B cell (primary cell): ENCODE data around the gene ATP8A1. TPM values are rescaled to one million over a fixed set of nuclear protein-coding genes. Genes with fewer than 3 reads are reported as not detected.

Experiments used
- ATAC-seq: fragments of 200-7000 bp; cut with Tn5 transposase; one replicate; pipeline ENCODE4 v1.10.0; 2021; ENCODE audit warnings: low read depth, mild to moderate bottlenecking, moderate number of reproducible peaks, moderate library complexity
- CTCF ChIA-PET: fragments of 350-600 bp; sonication (Branson Sonifier 250); formaldehyde crosslinking; loops from one replicate; lab custom pipeline; 2021; ENCODE audit warnings: antibody characterized with exemption, inconsistent platforms; lab: Charles Lee
- POLR2A ChIA-PET: fragments of 350-600 bp; sonication (Branson Sonifier 250); formaldehyde crosslinking; loops from one replicate; lab custom pipeline; 2021; ENCODE audit warnings: antibody characterized with exemption; lab: Charles Lee
- DNase-seq: peaks from one replicate; pipeline ENCODE4 v3.0.0; 2013
- H2AFZ ChIP-seq: 2 replicates; pipeline ENCODE4 v1.6.1; 2012; ENCODE audit warnings: mild to moderate bottlenecking, low read depth, low read length; ENCODE audit not compliant: insufficient read depth, poor library complexity, severe bottlenecking
- H3K27ac ChIP-seq, 2 donors: 1 replicate in 1 of 2; 2 replicates in 1 of 2; pipeline ENCODE4 v1.5.1; 2012 to 2013; ENCODE audit warnings: low read length in 2 of 2, mild to moderate bottlenecking in 2 of 2, moderate library complexity in 1 of 2
- H3K27me3 ChIP-seq, 4 experiments: fragments of 200-600 bp in 1 of 4; sonication (generic) in 1 of 4; replicated peaks in 1 of 4; 1 replicate in 2 of 4; 2 replicates in 2 of 4; pipeline versions ENCODE4 v1.6.1 to v1.7.0; 2013 to 2016; ENCODE audit warnings: low read length in 3 of 4, mild to moderate bottlenecking in 2 of 4, mixed read lengths in 1 of 4, moderate library complexity in 1 of 4; ENCODE audit not compliant: insufficient read depth in 4 of 4, control insufficient read depth in 3 of 4; ENCODE audit errors: control extremely low read depth in 1 of 4
- H3K36me3 ChIP-seq, 2 experiments: replicated peaks in 1 of 2; 1 replicate in 1 of 2; 2 replicates in 1 of 2; pipeline versions ENCODE4 v1.6.1 to v1.7.1; 2013; ENCODE audit warnings: low read length in 1 of 2; ENCODE audit not compliant: insufficient read depth in 2 of 2, control insufficient read depth in 1 of 2; ENCODE audit errors: control extremely low read depth in 1 of 2, extremely low read depth in 1 of 2
- H3K4me1 ChIP-seq, 2 donors: fragments of 200-600 bp in 1 of 2; sonication (generic) in 1 of 2; 1 replicate in 1 of 2; 2 replicates in 1 of 2; pipeline versions ENCODE4 v1.5.1 to v1.6.1; 2013 to 2017; ENCODE audit warnings: low read length in 2 of 2; ENCODE audit not compliant: control insufficient read depth in 2 of 2, insufficient read depth in 2 of 2
- H3K4me2 ChIP-seq: replicated peaks from 2 replicates; pipeline ENCODE3; 2012; ENCODE audit warnings: mild to moderate bottlenecking, low read depth, low read length; ENCODE audit not compliant: poor library complexity, severe bottlenecking
- H3K4me3 ChIP-seq, 5 experiments: fragments of 200-600 bp in 1 of 5; sonication (generic) in 1 of 5; 1 replicate in 3 of 5; 2 replicates in 2 of 5; pipeline versions ENCODE4 v1.5.1 to v1.7.0; 2011 to 2016; ENCODE audit warnings: low read length in 4 of 5, mild to moderate bottlenecking in 4 of 5, low read depth in 2 of 5, control low read depth in 1 of 5, moderate library complexity in 1 of 5; ENCODE audit not compliant: insufficient read depth in 1 of 5; ENCODE audit errors: control extremely low read depth in 1 of 5, extremely low read depth in 1 of 5
- H3K79me2 ChIP-seq: fragments of 200-600 bp; sonication (generic); one replicate; pipeline ENCODE4 v1.6.0; 2016; ENCODE audit warnings: low read length; ENCODE audit not compliant: control insufficient read depth, insufficient read depth
- H3K9ac ChIP-seq: fragments of 200-600 bp; sonication (generic); 2 replicates; pipeline ENCODE4 v1.6.1; 2017; ENCODE audit warnings: mild to moderate bottlenecking, low read length, moderate library complexity
- H3K9me3 ChIP-seq, 3 donors: one replicate each; pipeline versions ENCODE4 v1.6.1 to v1.7.1; 2013; ENCODE audit warnings: low read length in 2 of 3; ENCODE audit not compliant: control insufficient read depth in 2 of 3, insufficient read depth in 1 of 3; ENCODE audit errors: control extremely low read depth in 1 of 3
- H4K20me1 ChIP-seq: 2 replicates; pipeline ENCODE4 v1.6.0; 2012; ENCODE audit warnings: mild to moderate bottlenecking, low read length; ENCODE audit not compliant: insufficient read depth, control insufficient read depth, poor library complexity, severe bottlenecking
- H3K27ac Mint-ChIP-seq: one replicate; pipeline ENCODE4 v1.8.0; 2021; ENCODE audit warnings: mixed read lengths
- H3K27me3 Mint-ChIP-seq: one replicate; pipeline ENCODE4 v1.8.0; 2021; ENCODE audit warnings: mixed read lengths
- H3K4me1 Mint-ChIP-seq: one replicate; pipeline ENCODE4 v1.8.0; 2021; ENCODE audit warnings: mixed read lengths
- H3K4me3 Mint-ChIP-seq: one replicate; pipeline ENCODE4 v1.8.0; 2021; ENCODE audit warnings: mixed read lengths
- H3K9me3 Mint-ChIP-seq: one replicate; pipeline ENCODE4 v1.8.0; 2022; ENCODE audit warnings: mixed read lengths; ENCODE audit not compliant: insufficient read depth
- CTCF ChIP-seq: fragments of 200-600 bp; IDR thresholded peaks from one replicate; pipeline ENCODE4 v1.8.0; 2022; ENCODE audit warnings: antibody characterized with exemption, mild to moderate bottlenecking
- EZH2 ChIP-seq: IDR thresholded peaks from 2 replicates; pipeline ENCODE4 v1.6.1; 2012; ENCODE audit warnings: borderline replicate concordance, low read depth, mild to moderate bottlenecking, moderate library complexity, low read length; ENCODE audit not compliant: insufficient read depth, poor library complexity, severe bottlenecking
- WGBS: methylation state at CpG from one replicate; pipeline ENCODE4 v1.1.5; 2013; ENCODE audit warnings: missing lambda C conversion rate; ENCODE audit not compliant: insufficient coverage; 5-methylcytosine and 5-hydroxymethylcytosine counted together
- intact Hi-C: fragments of 100-400 bp; cut with micrococcal nuclease; formaldehyde crosslinking; loops from one replicate; pipeline ENCODE4 v1.10.0; 2022
- polyA plus RNA-seq: library from polyadenylated mRNA; depleted of rRNA; stranded (reverse); fragments of >200 nt; gene quantifications from 2 replicates; pipeline ENCODE4 v1.2.3, GENCODE V29; 2012
- total RNA-seq, 2 donors: library from RNA; stranded (reverse); fragments of 120-200 nt in 1 of 2; gene quantifications; 1 replicate in 1 of 2; 2 replicates in 1 of 2; pipeline versions ENCODE4 v1.2.3 to v1.2.4, GENCODE V29; 2013 to 2022

ATP8A1 gene
- total and polyA plus RNA-seq, 2 donors (not counting 1 experiment from before 2014, with no cell fraction given): 28.7 to 51.8 TPM

GRCh38 chr4:42560467-42560861 lies 96.4 kb downstream of the ATP8A1 start:
- ATAC-seq: no peak
- Histone ChIP-seq H2AFZ (no peak overlapping the region), H3K4me1 (no peaks in the 10 kb centered on the region), H3K9me3 (no peaks in the 10 kb centered on the region), H3K27me3 (no peaks in the 10 kb centered on the region), H4K20me1 (no peaks in the 10 kb centered on the region), H3K27ac (no peak overlapping the region), H3K4me3 (no peak overlapping the region), H3K4me2 (no peak overlapping the region), H3K36me3 (peaks cover 3 to 25% of the 10 kb centered on the region in 2 experiments), H3K9ac (no peak overlapping the region), H3K79me2 (no peaks in the 10 kb centered on the region)
- Mint-ChIP-seq H3K27ac (no peak overlapping the region), H3K27me3 (no peaks in the 10 kb centered on the region), H3K4me1 (no peaks in the 10 kb centered on the region), H3K4me3 (no peak overlapping the region), H3K9me3 (no peaks in the 10 kb centered on the region)
- no peak for DNase-seq
- CTCF ChIA-PET: interaction anchor here (1.3 to 2.1 kb wide), 3 partner anchors 8 to 72 kb away, joined by 3 to 6 read pairs (median 5); no protein-coding TSS in a partner anchor
- no CpG with 5 or more reads among the region's 3 CpGs for WGBS
- TF ChIP-seq EZH2 (no peak), CTCF (no peak)
- POLR2A ChIA-PET: no interaction called here
- intact Hi-C loops: no loop called here

- WGBS: 100% methylated on average over 1 of the region's 1 CpG
- CTCF ChIA-PET: interaction anchor here (1.1 to 1.6 kb wide), 2 partner anchors 11 to 38 kb away, joined by 3 to 4 read pairs; no protein-coding TSS in a partner anchor
- no peak overlapping the region for H3K4me3 ChIP-seq
- H3K27ac ChIP-seq: no peak overlapping the region
- no peaks in the 10 kb centered on the region for H3K4me1 ChIP-seq
- ATAC-seq (no peak), DNase-seq (no peak)
- no peak overlapping the region for H2AFZ ChIP-seq
- Mint-ChIP-seq H3K27me3 (no peaks in the 10 kb centered on the region), H3K4me1 (no peaks in the 10 kb centered on the region), H3K9me3 (no peaks in the 10 kb centered on the region), H3K27ac (no peak overlapping the region), H3K4me3 (no peak overlapping the region)
- H3K27me3 ChIP-seq: no peaks in the 10 kb centered on the region
- H3K9me3 ChIP-seq: no peaks in the 10 kb centered on the region
- no peaks in the 10 kb centered on the region for H4K20me1 ChIP-seq
- no peak overlapping the region for H3K4me2 ChIP-seq
- H3K36me3 ChIP-seq: peaks cover 3 to 41% of the 10 kb centered on the region in 2 experiments
- H3K9ac ChIP-seq: no peak overlapping the region
- intact Hi-C loops: no loop called here
- POLR2A ChIA-PET: no interaction called here
- H3K79me2 ChIP-seq: no peaks in the 10 kb centered on the region
- TF ChIP-seq EZH2 (no peak), CTCF (no peak)
Measured at GRCh38 chr4:42558156-42558555, 98.7 kb downstream of the ATP8A1 start.
